Aorta (tissue), 5 donors: ENCODE data around the gene HIKESHI. TPM values are rescaled to one million over a fixed set of nuclear protein-coding genes. Genes with fewer than 3 reads are reported as not detected.

Source experiments
- ATAC-seq: fragments of 200-7000 bp; cut with Tn5 transposase; one replicate; pipeline ENCODE4 v1.9.1; 2022; ENCODE audit warnings: moderate library complexity; ENCODE audit not compliant: low FRiP score
- DNase-seq, 2 donors: peaks; one replicate each; pipeline ENCODE4 v3.0.0-alpha.2; 2020
- H3K27ac ChIP-seq, 2 donors: one replicate each; pipeline ENCODE4 v1.5.1; 2013; ENCODE audit warnings: low read length in 2 of 2, mild to moderate bottlenecking in 2 of 2, moderate library complexity in 2 of 2, control low read depth in 1 of 2, inconsistent platforms in 1 of 2, low read depth in 1 of 2
- H3K27me3 ChIP-seq, 2 donors: one replicate each; pipeline ENCODE4 v1.6.1; 2013; ENCODE audit warnings: control low read depth in 1 of 2, low read length in 1 of 2, mild to moderate bottlenecking in 1 of 2, moderate library complexity in 1 of 2; ENCODE audit not compliant: insufficient read depth in 2 of 2, control insufficient read depth in 1 of 2
- H3K36me3 ChIP-seq, 2 donors: one replicate each; pipeline ENCODE4 v1.6.1; 2013; ENCODE audit warnings: control low read depth in 1 of 2, low read length in 1 of 2, mild to moderate bottlenecking in 1 of 2; ENCODE audit not compliant: insufficient read depth in 2 of 2, control insufficient read depth in 1 of 2
- H3K4me1 ChIP-seq, 2 donors: one replicate each; pipeline ENCODE4 v1.6.1; 2013; ENCODE audit warnings: low read length in 2 of 2, control low read depth in 1 of 2, mild to moderate bottlenecking in 1 of 2, moderate library complexity in 1 of 2; ENCODE audit not compliant: insufficient read depth in 2 of 2, control insufficient read depth in 1 of 2
- H3K4me3 ChIP-seq, 2 donors: one replicate each; pipeline ENCODE4 v1.5.1; 2013; ENCODE audit warnings: low read length in 2 of 2, control low read depth in 1 of 2, mild to moderate bottlenecking in 1 of 2
- H3K9me3 ChIP-seq: one replicate; pipeline ENCODE4 v1.6.1; 2013; ENCODE audit warnings: mild to moderate bottlenecking, low read length; ENCODE audit not compliant: control insufficient read depth
- WGBS, 2 donors: extraction: QIAGEN DNeasy Blood & Tissue Kit; methylation state at CpG; one replicate each; pipeline ENCODE4 v1.1.7; 2013; 5-methylcytosine and 5-hydroxymethylcytosine counted together
- intact Hi-C, 2 donors: fragments of 100-400 bp; cut with DNase I; formaldehyde crosslinking; loops; one replicate each; pipeline versions ENCODE4 v1.14.2 to v1.15.0; 2022
- polyA plus RNA-seq, 2 donors: library from polyadenylated mRNA; stranded (reverse); fragments of 200-250 nt; gene quantifications; one replicate each; pipeline ENCODE4 v1.2.3, GENCODE V29; 2013
- total RNA-seq, 2 donors: library from RNA; stranded (reverse); fragmentation: NEBNext Ultra II Directional; extraction: Animal tissue kit (Norgen Biotek cat#: 25700); gene quantifications; one replicate each; pipeline ENCODE4 v1.2.1, GENCODE V29; 2021
- donor health status: healthy with polysubstance abuse.
- donor health status: Bipolar disorder and iron deficiency.
- donor health status: DM: no; HTN: no; CAD: no.
- donor health status: DM: no; HTN: no; CAD: no.
- donor health status: DM: yes; HTN: yes; CAD: no.

The HIKESHI gene
- total and polyA plus RNA-seq, 4 donors = 29.4 to 53.0 (median 39.8) TPM

DNA sequence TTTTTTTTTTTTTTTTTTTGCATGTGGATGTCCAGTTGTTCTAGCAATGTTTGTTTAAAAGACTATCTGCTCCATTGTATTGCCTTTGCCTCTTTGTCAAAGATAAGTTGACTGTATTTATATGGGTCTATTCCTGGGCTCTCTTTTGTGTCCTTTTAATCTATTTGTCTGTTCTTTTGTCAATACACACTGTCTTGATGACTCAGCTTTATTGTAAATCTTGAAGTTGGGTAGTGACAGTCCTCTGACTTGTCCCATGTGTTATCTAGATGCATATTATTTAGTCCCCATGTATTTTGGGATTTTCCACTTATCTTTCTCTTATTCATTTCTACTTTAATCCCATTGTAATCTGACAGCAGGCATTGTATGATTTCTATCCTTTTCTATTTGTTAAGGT is 75.9 kb downstream of the HIKESHI start:
- no peak for ATAC-seq
- H3K27me3 ChIP-seq = no peaks in the 10 kb centered on the region
- no peak for DNase-seq
- no peak overlapping the region for H3K27ac ChIP-seq
- H3K4me1 ChIP-seq = no peaks in the 10 kb centered on the region
- no peaks in the 10 kb centered on the region for H3K36me3 ChIP-seq
- no peak overlapping the region for H3K4me3 ChIP-seq
- intact Hi-C loops = no loop called here
- H3K9me3 ChIP-seq = no peaks in the 10 kb centered on the region

DNA sequence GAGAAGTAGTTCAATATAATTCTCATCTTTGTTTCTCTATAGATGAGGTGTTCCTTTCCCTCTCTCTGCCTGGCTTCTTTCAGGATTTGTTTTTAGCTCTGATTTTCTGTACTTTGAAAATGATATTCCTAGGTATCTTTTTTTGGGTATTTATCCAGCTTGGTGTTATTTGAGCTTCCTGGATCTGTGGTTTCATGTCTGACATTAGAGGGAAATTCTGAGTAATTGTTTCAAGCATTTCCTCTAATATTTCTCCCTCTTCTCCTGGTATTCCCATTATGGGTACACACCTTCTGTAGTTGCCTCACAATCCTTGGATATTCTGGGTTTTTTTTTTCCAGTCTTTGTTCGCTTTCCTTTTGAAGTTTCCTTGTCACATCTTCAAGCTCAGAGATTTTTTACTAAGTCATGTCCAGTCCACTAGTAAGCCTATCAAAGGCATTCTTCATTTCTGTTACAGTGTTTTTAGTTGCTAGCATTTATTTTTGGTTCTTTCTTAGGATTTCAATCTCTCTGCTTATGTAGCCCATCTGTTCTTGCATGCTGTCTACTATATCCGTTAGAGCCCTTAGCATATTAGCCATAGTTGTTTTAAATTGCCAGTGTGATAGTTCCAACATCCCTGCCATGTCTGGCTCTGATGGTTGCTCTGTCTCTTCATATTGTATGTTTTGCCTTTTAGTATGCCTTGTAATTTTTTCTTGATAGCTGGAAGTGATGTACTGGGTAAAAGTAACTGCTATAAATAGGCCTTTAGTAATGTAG is 78.4 kb downstream of the HIKESHI start:
- ATAC-seq (no peak), DNase-seq (no peak)
- no peaks in the 10 kb centered on the region for H3K27me3 ChIP-seq
- no peak overlapping the region for H3K4me3 ChIP-seq
- no peaks in the 10 kb centered on the region for H3K36me3 ChIP-seq
- H3K27ac ChIP-seq = no peak overlapping the region
- H3K4me1 ChIP-seq = no peaks in the 10 kb centered on the region
- 97 to 98% methylated on average over 2 of the region's 2 CpGs for WGBS, 2 donors
- H3K9me3 ChIP-seq = no peaks in the 10 kb centered on the region
- intact Hi-C loops = no loop called here

DNA sequence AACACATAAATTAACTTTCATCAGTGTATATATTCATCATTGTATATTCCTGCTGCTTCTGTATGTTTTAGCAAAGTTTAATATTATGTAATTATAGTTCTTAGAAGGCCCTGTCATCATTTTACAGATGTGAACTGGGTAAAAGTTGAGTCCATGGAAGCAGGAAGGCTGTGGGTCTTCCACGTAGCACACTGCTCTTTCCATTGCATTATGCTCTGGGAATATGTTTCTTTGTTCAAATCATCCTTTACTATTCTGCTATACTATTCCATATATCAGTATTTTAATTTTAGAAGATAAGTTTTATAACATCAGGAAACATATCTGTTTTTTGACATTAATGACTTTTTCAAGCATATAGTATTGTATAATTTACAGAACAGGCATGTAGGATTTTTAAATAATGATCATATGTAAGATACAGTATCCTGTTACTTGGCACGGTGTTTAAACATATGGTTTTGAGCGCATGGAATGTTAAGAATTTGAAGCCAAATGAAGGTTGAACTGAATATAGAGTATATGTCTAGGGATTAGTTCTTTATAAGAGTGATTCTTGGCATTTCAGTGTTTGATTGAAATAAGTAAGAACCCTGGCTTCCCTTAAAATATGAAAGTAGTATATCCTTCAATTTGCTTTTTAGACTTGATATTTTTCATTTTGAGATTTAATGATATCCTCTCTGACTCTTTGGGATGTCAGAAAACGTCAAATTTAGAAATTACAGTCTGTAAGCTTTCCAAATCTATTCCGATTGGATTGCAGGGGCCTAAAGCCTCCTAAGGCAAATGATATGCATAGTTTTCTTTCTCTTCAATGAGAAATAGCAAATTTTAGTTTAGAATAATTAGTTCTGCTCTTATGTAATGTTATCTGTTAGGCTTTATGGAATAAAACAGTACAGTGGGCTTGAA is 81.3 kb downstream of the HIKESHI start:
- Histone ChIP-seq H3K27me3 (no peaks in the 10 kb centered on the region), H3K4me3 (no peak overlapping the region), H3K27ac (no peak overlapping the region), H3K36me3 (no peaks in the 10 kb centered on the region), H3K9me3 (no peaks in the 10 kb centered on the region), H3K4me1 (no peaks in the 10 kb centered on the region)
- WGBS, 2 donors = 64 to 71% methylated on average over 5 of the region's 5 CpGs
- ATAC-seq = no peak
- DNase-seq = no peak
- intact Hi-C loops = no loop called here

DNA sequence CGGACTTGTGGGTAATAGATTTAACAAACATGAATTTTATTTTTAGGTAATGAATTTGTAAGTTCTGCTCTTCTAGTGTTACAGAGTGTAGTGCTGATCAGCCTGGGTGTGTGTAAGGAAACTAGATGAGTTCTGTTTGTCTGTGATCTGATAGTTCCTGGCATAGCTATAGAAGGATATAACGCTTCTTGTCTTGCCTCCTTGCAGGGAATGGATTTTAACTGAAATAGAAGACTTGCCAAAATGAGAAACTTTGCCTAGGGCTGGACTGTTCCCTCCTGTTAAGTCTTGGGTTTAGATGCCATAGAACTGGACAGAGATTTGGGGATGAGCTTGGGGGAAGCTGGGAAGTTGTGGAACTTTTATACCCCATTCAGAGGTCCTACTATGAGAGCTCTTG is 84.2 kb downstream of the HIKESHI start:
- Histone ChIP-seq H3K4me1 (no peaks in the 10 kb centered on the region), H3K27ac (no peak overlapping the region), H3K9me3 (no peaks in the 10 kb centered on the region), H3K36me3 (no peaks in the 10 kb centered on the region), H3K4me3 (no peak overlapping the region), H3K27me3 (no peaks in the 10 kb centered on the region)
- no peak for DNase-seq
- intact Hi-C loops = no loop called here
- ATAC-seq = no peak
- WGBS, 2 donors = 95 to 97% methylated on average over 2 of the region's 2 CpGs

DNA sequence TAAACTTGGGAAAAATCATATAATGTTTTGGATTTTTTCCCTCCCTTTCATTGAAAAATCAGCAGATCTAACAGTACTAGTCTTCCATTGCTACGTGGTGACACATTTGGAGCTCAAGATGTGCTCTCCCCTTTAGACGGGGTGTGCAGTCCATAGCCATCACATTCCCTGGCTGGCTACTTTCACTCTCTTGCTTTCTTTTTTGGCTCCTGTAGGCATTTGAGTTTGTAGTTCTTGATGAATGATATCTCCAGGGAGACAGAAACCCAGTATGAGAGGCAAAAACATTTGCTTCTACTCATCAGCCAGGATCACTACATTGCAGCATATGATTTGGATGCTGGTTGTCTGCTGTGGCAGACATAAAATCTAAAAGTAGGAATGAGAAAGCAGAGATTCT is 84.7 kb downstream of the HIKESHI start:
- DNase-seq (no peak), ATAC-seq (no peak)
- H3K4me1 ChIP-seq = no peaks in the 10 kb centered on the region
- H3K27ac ChIP-seq = no peak overlapping the region
- H3K4me3 ChIP-seq = no peak overlapping the region
- no peaks in the 10 kb centered on the region for H3K36me3 ChIP-seq
- intact Hi-C loops = no loop called here
- H3K9me3 ChIP-seq = no peaks in the 10 kb centered on the region
- WGBS, 2 donors = 76% methylated on average over 2 of the region's 2 CpGs
- no peaks in the 10 kb centered on the region for H3K27me3 ChIP-seq

DNA sequence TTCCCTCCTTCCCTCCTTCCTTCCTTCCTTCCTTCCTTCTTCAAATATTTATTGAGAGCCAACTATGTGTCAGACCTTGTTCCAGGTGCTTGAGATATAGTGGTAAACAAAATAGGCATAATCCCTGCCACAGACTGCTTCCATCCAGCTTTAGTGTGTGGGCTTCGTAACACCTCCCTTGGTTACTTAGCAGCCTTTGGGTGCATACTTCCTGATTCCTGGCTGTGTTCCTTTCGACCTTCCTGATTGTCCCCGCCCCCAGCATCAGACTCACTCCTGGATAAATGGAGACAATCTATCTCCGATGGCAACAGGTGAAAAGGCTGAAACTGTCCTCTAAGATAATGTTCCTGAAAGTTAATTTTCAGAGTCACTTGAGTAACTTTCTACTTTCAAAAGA is 86.2 kb downstream of the HIKESHI start:
- intact Hi-C loops = no loop called here

DNA sequence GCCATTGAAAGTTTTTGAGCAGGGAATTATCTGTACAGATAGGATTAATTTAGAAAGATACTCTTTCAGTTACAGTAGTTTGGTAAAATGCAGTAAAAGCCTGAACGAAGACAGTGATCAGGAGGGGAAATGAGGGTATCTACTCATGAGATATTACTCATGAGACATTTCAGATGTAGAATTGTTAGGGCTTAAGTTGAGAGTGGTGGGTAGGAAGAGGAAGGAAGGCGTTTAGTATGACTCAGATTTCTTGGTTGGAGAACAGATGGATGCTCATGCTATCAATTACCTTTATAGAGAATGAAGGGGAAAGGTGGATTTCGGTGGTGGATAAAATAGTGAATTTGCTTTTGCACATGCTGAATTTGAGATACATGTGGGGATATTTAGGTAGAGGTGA is 88.4 kb downstream of the HIKESHI start:
- Histone ChIP-seq H3K27me3 (no peaks in the 10 kb centered on the region), H3K4me3 (no peak overlapping the region), H3K4me1 (no peaks in the 10 kb centered on the region), H3K36me3 (no peaks in the 10 kb centered on the region), H3K27ac (no peak overlapping the region), H3K9me3 (no peaks in the 10 kb centered on the region)
- WGBS, 2 donors = 95% methylated on average over 3 of the region's 3 CpGs
- no peak for ATAC-seq
- DNase-seq = no peak
- intact Hi-C loops = no loop called here

More for the DNA sequence above, 86.2 kb downstream of the HIKESHI start:
- no peaks in the 10 kb centered on the region for H3K36me3 ChIP-seq
- H3K27ac ChIP-seq = no peak overlapping the region
- no peaks in the 10 kb centered on the region for H3K4me1 ChIP-seq
- H3K27me3 ChIP-seq = no peaks in the 10 kb centered on the region
- no peak for DNase-seq
- H3K9me3 ChIP-seq = no peaks in the 10 kb centered on the region
- 84 to 85% methylated on average over 4 of the region's 4 CpGs for WGBS, 2 donors
- ATAC-seq = no peak
- H3K4me3 ChIP-seq = no peak overlapping the region

DNA sequence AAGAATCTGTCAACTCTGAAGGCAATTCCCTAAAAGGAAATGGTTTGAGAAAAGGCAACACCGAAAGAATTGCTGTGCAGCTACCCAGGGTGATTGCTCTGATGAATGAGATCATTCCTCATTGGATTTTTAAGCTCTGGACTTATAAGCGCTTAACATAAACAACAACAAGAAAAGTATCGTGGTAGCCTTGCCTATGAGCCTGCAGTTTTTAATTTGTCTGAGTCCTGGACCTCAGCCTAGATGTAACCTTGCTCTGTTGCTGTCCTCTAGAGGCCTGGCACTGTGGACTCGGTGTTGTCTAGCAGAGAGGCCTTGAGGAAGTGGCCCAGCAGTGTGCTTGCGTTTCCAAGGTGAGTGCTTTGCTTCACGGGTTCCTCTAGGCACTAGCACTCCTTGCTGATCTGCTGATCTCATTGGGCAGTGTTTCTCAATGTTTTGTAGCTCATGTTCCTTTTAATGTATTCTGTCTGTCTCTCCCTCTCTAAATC is 93.1 kb downstream of the HIKESHI start:
- DNase-seq (no peak), ATAC-seq (no peak)
- Histone ChIP-seq H3K27ac (peak overlapping the region in 1 of 2 donors; percentile 57), H3K36me3 (no peaks in the 10 kb centered on the region), H3K4me3 (peak overlapping the region in 1 of 2 donors; percentile 18), H3K4me1 (no peaks in the 10 kb centered on the region), H3K27me3 (no peaks in the 10 kb centered on the region), H3K9me3 (no peaks in the 10 kb centered on the region)
- 6 to 16% methylated on average over 6 of the region's 6 CpGs for WGBS, 2 donors
- intact Hi-C loops = no loop called here
